Effector memory CD8-positive, alpha-beta T cell (primary cell): ENCODE data around the gene SHLD1.
A peak's percentile ranks its signal among the peaks of the same experiment; 100 is the strongest.

Experiments used
- ATAC-seq: fragments of 150-1000 bp; cut with Tn5 transposase; replicated peaks from 2 replicates; pipeline ENCODE4 v1.10.0; 2021; ENCODE audit warnings: mild to moderate bottlenecking, moderate library complexity
- DNase-seq, 3 experiments: peaks; one replicate each; pipeline ENCODE4 v3.0.0; 2021
- H3K27ac Mint-ChIP-seq, 2 donors: one replicate each; pipeline ENCODE4 v1.8.0; 2022; ENCODE audit warnings: mild to moderate bottlenecking in 2 of 2, mixed read lengths in 2 of 2, moderate library complexity in 2 of 2
- H3K27me3 Mint-ChIP-seq, 2 donors: one replicate each; pipeline ENCODE4 v1.8.0; 2022; ENCODE audit warnings: mixed read lengths in 2 of 2
- H3K36me3 Mint-ChIP-seq: one replicate; pipeline ENCODE4 v1.8.0; 2022; ENCODE audit warnings: mild to moderate bottlenecking, moderate library complexity, mixed read lengths; ENCODE audit not compliant: insufficient read depth
- H3K4me1 Mint-ChIP-seq, 2 donors: one replicate each; pipeline ENCODE4 v1.8.0; 2022; ENCODE audit warnings: low read depth in 2 of 2, mixed read lengths in 2 of 2
- H3K4me3 Mint-ChIP-seq, 2 donors: one replicate each; pipeline ENCODE4 v1.8.0; 2022; ENCODE audit warnings: mild to moderate bottlenecking in 2 of 2, mixed read lengths in 2 of 2, moderate library complexity in 2 of 2
- H3K9me3 Mint-ChIP-seq, 2 donors: one replicate each; pipeline ENCODE4 v1.8.0; 2022; ENCODE audit warnings: mixed read lengths in 2 of 2

The SHLD1 gene

DNA sequence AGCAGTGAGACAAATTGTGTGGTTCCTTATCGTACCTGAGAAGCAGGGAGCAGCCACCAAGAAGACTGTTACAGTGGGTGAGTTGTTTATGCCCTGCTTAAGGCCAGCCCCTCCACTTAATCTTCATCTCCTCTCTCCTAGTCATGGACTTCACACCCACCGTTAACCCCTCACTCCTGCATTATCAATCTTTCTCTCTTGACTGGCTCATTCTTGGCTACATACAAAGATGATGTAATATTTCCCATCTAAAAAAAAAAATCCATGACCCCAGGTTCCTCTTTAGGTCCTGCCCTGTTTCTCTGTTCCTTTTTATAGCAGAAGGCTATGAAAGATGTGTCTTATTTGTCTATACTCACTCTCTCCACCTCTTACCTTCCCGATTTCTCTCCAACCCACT is 72.4 kb downstream of the SHLD1 start:
- H3K36me3 Mint-ChIP-seq = peaks cover 3% of the 10 kb centered on the region
- no peak for DNase-seq
- H3K4me1 Mint-ChIP-seq = peaks cover 14 to 26% of the 10 kb centered on the region in 2 donors
- peak overlapping the region in 1 of 2 donors; percentile 69 for H3K27ac Mint-ChIP-seq
- no peak for ATAC-seq
- no peaks in the 10 kb centered on the region for H3K9me3 Mint-ChIP-seq
- H3K27me3 Mint-ChIP-seq = no peaks in the 10 kb centered on the region
- H3K4me3 Mint-ChIP-seq = no peak overlapping the region

DNA sequence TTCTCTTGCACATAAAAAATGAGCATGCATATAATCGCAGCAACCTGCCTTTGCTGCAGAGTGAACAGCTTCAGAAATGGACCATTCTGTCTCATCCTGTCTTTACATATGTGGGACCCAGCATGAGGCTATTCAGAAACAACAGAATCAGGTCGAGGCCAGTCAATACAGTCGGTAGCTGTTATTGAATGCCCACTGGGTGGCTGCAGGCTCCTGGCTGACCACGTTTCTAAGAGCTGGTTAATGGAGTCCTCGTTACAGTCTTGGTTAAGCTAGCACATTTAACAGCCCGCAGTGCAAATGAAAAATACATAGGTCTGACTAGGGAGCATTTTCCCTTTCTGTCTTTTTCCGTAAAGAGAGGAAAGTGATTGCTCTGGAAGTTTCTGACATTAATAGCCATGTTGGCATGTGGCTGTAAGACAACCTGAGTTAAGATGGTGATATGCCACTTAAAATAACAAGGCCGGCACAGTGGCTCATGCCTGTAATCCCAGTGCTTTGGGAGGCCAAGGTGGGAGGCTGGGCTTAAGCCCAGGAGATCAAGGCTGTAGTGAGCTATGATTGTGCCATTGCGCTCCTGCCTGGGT is 75.0 kb downstream of the SHLD1 start:
- Mint-ChIP-seq H3K27me3 (no peaks in the 10 kb centered on the region), H3K9me3 (no peaks in the 10 kb centered on the region), H3K4me3 (no peak overlapping the region), H3K36me3 (peaks cover 3% of the 10 kb centered on the region), H3K4me1 (peaks cover 9 to 24% of the 10 kb centered on the region in 2 donors), H3K27ac (no peak overlapping the region)
- ATAC-seq (no peak), DNase-seq (no peak)

DNA sequence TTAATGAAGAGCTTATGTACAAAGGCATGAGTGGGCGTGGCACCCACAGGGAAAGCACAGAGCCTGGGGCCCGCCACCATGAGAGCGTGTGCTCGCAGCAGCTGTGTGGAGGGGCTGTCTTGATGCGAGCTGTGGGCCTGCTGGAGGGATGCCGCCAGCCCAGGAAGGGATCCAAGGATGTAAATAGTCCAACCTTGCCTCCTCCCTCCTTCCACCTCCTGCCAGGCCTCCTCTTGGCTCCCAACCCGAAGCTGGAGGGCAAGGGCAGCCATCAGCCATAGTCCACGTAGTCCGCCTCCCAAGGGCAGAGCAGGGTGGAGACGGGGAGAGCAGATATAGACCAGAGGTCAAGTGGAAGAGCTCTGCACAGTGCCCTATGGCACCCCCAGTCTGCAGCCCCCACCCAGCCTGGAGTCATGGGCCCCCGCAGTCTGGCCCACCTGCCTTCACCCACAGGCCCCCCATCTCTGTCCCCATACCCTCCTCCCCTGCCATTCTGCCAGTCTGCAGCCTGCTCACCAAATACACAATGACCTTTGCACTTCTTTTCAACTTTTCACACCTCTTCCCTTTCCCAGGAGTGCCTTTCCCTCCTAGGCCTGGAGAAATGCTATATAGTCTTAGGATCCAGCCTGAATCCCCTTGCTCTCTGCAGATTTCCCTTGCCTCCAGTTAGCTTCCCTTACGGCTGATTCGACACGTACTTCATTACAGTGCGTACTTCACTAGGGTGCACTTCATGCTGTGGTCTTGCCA is 77.1 kb downstream of the SHLD1 start:
- DNase-seq (no peak), ATAC-seq (no peak)
- no peaks in the 10 kb centered on the region for H3K27me3 Mint-ChIP-seq
- no peak overlapping the region for H3K4me3 Mint-ChIP-seq
- peaks cover 3% of the 10 kb centered on the region for H3K36me3 Mint-ChIP-seq
- H3K27ac Mint-ChIP-seq = peak overlapping the region in 1 of 2 donors; percentile 29
- H3K4me1 Mint-ChIP-seq = peaks cover 9 to 24% of the 10 kb centered on the region in 2 donors
- no peaks in the 10 kb centered on the region for H3K9me3 Mint-ChIP-seq

DNA sequence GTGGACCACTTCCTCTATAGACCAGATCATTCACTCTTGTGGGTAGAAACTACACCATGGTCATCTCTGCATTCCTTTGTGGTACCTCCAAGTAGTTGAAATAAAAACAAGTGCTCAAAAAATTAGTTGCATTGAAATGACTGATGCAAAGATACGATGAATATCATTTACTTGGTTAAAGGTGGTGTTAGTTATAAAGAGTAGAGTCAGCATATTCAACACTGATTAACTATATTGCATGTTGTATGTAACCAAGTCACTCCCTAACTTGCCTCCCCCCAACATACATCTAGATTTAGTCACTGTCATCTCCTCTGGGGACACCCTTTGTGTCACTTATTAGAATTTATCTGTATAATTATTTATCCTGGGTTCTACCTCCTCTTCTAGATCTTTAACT is 77.7 kb downstream of the SHLD1 start:
- Mint-ChIP-seq H3K36me3 (peaks cover 3% of the 10 kb centered on the region), H3K27me3 (no peaks in the 10 kb centered on the region), H3K27ac (peak overlapping the region in 1 of 2 donors; percentile 29), H3K4me1 (peaks cover 9 to 24% of the 10 kb centered on the region in 2 donors), H3K4me3 (no peak overlapping the region), H3K9me3 (no peaks in the 10 kb centered on the region)
- DNase-seq = no peak
- no peak for ATAC-seq

DNA sequence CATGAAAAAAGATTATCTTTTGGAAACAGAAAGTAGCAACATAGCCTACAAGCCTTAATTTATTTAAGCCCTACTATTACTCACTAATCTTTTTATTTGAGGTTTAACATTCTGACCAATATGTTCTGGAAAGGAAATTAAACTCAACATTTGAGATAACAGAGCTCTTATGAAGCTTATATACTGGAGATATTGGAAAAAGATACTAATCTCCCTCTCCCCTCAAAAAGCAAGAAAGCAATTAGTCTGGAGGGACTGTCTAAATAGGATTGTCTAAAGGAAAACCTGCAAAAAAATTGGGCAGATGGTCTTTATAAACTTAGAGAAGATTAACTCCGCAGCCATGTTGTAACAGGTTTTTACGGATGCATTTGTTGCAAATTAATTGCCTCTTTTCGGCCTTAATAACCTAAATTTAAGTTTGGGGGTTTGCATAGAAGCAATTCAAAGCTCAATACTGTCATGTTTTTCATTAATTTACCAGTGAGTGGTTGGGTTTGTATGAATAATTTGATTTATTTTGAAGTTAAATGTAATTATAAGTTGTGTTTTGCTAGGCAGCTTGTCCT is 79.1 kb downstream of the SHLD1 start:
- Mint-ChIP-seq H3K4me3 (no peak overlapping the region), H3K27me3 (no peaks in the 10 kb centered on the region), H3K4me1 (peaks cover 9 to 21% of the 10 kb centered on the region in 2 donors), H3K27ac (no peak overlapping the region), H3K9me3 (no peaks in the 10 kb centered on the region), H3K36me3 (peaks cover 5% of the 10 kb centered on the region)
- no peak for DNase-seq
- ATAC-seq = no peak

DNA sequence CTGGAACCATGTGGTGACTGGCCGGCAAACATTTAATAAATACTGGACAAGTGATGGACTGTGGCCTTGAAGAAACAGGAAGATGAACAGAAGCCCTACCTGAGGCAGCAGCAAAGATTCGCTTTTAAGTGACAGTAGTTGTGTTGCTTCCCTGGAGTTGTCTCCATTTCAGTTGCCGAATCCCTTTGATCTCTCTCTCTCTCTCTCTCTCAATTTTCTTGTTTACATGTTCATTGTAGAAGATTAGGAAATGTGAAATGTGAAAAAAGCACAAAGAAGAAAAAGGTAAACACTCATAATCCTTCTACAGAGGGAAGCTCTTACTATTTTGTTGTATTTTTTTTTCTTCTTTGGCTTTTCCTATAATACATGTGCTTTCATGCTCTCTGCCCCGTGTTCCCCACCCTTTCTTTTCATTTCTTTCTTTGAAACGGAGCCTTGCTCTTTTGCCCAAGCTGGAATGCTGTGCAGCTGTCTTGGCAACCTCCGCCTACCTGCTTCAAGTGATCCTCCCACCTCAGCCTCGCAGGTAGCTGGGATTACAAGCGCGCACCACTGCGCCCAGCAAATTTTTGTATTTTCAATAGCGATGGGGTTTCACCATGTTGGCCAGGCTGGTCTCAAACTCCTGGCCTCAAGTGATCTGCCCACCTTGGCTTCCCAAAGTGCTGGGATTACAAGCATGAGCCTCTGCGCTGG is 81.5 kb downstream of the SHLD1 start:
- H3K36me3 Mint-ChIP-seq = peaks cover 13% of the 10 kb centered on the region
- no peak overlapping the region for H3K27ac Mint-ChIP-seq
- ATAC-seq = no peak
- no peaks in the 10 kb centered on the region for H3K9me3 Mint-ChIP-seq
- no peak for DNase-seq
- no peak overlapping the region for H3K4me3 Mint-ChIP-seq
- no peaks in the 10 kb centered on the region for H3K27me3 Mint-ChIP-seq
- peaks cover 23 to 39% of the 10 kb centered on the region in 2 donors for H3K4me1 Mint-ChIP-seq

DNA sequence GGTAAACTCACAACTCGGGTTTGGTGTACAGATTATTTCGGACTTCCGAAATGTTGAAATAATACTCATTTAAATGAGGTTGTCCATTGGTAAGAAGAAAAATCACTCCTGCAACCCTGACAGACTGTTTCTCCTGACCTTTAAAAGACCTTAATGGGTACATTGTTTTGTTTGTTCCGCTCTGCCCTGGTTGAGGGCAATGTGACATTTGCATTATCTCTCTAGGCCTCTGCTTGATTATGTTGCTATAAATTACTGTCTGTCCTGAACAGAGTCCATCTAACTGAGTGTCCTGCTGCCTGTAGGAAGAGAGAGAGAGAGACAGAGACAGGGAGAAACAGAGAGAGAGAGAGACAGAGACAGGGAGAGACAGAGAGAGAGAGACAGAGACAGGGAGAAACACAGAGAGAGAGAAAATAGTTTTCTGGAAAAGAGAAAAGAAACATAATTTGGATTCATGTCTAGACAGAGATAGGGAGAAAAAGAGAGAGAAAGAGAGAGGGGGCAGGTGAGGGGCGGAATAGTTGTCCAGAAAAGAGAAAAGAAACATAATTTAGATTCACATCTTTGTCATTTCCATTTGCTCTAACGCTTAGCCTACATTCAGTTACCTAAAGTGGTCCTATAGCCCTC is 83.2 kb downstream of the SHLD1 start:
- peaks cover 13% of the 10 kb centered on the region for H3K36me3 Mint-ChIP-seq
- H3K27ac Mint-ChIP-seq = peak overlapping the region; percentile 90 to 93
- DNase-seq = no peak
- no peak for ATAC-seq
- H3K4me1 Mint-ChIP-seq = peaks cover 21 to 29% of the 10 kb centered on the region in 2 donors
- no peak overlapping the region for H3K4me3 Mint-ChIP-seq
- H3K27me3 Mint-ChIP-seq = no peaks in the 10 kb centered on the region
- no peaks in the 10 kb centered on the region for H3K9me3 Mint-ChIP-seq

DNA sequence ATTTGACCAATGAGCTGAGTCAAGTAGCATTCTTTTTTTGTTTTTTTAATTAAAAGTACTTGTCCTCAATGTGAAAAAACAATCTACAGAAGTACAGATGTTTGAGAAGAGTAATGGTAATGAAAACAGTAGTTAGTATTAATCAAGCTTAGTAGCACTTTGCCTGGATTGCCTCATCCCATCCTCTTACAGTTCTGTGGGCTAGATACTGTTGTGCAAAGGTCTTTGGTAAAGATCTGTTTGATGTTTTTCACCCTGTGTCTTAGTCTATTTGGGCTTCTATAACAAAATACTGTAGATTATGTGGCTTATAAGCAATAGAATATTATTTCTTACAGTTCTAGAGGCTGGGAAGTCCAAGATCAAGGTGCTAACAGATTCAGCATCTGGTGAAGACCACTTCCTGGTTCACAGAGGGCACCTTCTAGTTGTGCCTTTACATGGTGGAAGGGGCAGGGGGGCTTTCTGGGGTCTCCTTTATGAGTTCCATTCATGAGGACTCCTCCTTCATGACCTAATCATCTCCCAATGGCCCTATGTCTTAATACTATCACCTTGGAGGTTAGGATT is 84.3 kb downstream of the SHLD1 start:
- peaks cover 21 to 29% of the 10 kb centered on the region in 2 donors for H3K4me1 Mint-ChIP-seq
- H3K9me3 Mint-ChIP-seq = no peaks in the 10 kb centered on the region
- H3K36me3 Mint-ChIP-seq = peaks cover 13% of the 10 kb centered on the region
- ATAC-seq = no peak
- no peak overlapping the region for H3K4me3 Mint-ChIP-seq
- peak overlapping the region; percentile 90 to 93 for H3K27ac Mint-ChIP-seq
- DNase-seq = no peak
- no peaks in the 10 kb centered on the region for H3K27me3 Mint-ChIP-seq

DNA sequence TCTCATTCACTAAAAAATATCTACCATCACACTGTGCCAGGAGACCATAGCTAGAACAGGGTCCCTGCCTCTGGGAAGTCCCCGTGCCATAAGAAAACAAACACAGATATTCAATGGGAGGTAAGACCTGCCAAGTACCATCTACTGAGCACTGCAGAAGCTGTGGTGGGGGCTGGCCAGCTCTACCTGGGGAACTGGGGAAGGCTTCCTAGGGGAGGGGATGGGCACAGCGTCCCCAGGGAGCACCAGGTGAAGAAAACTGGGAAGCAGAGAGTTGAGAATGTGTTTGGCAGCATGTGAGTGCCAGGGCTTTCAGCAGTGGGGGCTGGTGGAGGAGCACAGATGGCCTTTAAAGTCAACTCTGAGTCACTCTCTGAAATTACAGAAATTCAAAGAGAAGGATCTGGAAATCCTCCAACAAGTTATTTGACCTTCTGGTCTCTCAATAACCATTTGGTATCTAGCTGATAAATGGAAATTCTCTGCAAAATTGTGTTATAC is 85.2 kb downstream of the SHLD1 start:
- Mint-ChIP-seq H3K4me1 (peaks cover 21 to 29% of the 10 kb centered on the region in 2 donors), H3K9me3 (no peaks in the 10 kb centered on the region), H3K27me3 (no peaks in the 10 kb centered on the region), H3K4me3 (peak overlapping the region; percentile 28 to 48), H3K36me3 (peaks cover 13% of the 10 kb centered on the region), H3K27ac (peak overlapping the region; percentile 89 to 93)
- ATAC-seq (peak; percentile 47), DNase-seq (peak in 1 of 3 experiments; percentile 7)

DNA sequence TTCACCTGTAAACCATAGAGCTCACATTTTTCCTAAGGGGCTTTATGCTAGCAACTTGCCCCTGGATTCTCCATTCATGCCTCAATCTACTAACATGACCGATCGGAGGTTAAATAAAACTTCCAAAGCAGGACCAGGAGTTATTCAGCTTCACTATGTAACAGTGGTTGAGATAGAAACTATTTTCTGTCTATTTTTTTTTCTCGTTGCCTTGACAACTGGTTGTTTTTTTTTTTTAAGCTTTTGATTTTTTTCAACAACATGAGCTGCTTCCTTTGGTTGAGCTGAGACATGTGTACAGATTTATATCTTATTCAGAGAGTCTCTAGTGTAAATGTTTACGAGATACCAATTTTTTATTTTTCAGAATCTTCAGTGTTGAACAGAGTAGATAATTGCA is 85.7 kb downstream of the SHLD1 start:
- peak overlapping the region; percentile 89 to 93 for H3K27ac Mint-ChIP-seq
- H3K4me1 Mint-ChIP-seq = peaks cover 21 to 29% of the 10 kb centered on the region in 2 donors
- no peaks in the 10 kb centered on the region for H3K9me3 Mint-ChIP-seq
- ATAC-seq (peak; percentile 87), DNase-seq (peak in 1 of 3 experiments; percentile 16)
- H3K4me3 Mint-ChIP-seq = peak overlapping the region; percentile 28 to 48
- no peaks in the 10 kb centered on the region for H3K27me3 Mint-ChIP-seq
- H3K36me3 Mint-ChIP-seq = peaks cover 13% of the 10 kb centered on the region

DNA sequence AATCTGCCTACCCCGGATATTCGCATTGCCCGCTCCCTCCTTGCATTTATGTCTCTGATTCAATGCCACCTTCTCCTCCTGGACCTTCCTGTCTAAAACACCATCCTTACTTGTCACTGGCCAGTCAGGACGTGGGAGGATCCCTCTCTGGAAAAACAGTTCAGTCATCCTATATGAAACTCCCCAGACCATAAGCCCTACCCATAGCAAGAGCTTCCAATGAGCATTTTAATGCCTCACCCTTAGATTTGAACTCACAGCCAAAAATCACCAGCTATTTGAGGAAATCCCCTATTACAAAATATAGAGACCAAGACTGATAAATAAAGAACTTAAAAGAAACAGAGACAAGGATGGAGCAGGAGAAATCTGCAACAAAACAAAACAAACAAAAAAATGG is 86.4 kb downstream of the SHLD1 start:
- Mint-ChIP-seq H3K4me1 (peaks cover 21 to 29% of the 10 kb centered on the region in 2 donors), H3K9me3 (no peaks in the 10 kb centered on the region), H3K4me3 (peak overlapping the region; percentile 28 to 48), H3K27me3 (no peaks in the 10 kb centered on the region), H3K27ac (peak overlapping the region; percentile 89 to 93), H3K36me3 (peaks cover 13% of the 10 kb centered on the region)
- ATAC-seq (no peak), DNase-seq (no peak)

DNA sequence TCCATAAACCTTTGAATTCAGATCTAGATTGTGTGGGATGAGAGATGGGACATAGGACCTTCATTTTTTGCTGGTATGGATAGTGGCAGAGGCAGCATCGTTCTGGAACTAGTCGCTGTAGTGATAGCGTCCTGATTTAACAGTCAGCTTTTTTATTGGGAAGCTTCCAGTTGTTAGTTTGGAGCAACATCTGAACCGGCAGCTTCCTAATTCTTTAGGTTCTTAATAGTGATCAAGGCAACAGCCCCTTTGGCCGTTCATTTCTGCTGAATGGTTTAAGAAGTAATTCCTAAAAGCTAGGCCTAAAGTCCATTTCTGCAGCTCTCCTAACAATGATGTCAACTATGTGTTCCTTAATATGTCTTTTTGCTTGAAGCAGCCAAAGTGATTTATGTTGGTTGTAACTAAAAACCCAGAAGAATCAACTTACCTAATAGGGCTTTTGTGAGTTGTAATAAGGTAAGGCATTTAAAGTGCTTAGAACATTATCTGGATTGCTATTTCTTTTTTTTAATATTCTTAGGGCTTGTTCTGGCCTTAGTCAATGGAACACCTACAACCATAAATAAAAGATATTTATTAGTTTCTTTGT is 90.3 kb downstream of the SHLD1 start:
- DNase-seq (no peak), ATAC-seq (no peak)
- no peaks in the 10 kb centered on the region for H3K27me3 Mint-ChIP-seq
- H3K9me3 Mint-ChIP-seq = no peaks in the 10 kb centered on the region
- H3K4me3 Mint-ChIP-seq = no peak overlapping the region
- H3K36me3 Mint-ChIP-seq = peaks cover 17% of the 10 kb centered on the region
- H3K4me1 Mint-ChIP-seq = peaks cover 27 to 35% of the 10 kb centered on the region in 2 donors
- H3K27ac Mint-ChIP-seq = no peak overlapping the region
